ENCODE results near the gene B4GALNT2.

B4GALNT2 gene

DNA sequence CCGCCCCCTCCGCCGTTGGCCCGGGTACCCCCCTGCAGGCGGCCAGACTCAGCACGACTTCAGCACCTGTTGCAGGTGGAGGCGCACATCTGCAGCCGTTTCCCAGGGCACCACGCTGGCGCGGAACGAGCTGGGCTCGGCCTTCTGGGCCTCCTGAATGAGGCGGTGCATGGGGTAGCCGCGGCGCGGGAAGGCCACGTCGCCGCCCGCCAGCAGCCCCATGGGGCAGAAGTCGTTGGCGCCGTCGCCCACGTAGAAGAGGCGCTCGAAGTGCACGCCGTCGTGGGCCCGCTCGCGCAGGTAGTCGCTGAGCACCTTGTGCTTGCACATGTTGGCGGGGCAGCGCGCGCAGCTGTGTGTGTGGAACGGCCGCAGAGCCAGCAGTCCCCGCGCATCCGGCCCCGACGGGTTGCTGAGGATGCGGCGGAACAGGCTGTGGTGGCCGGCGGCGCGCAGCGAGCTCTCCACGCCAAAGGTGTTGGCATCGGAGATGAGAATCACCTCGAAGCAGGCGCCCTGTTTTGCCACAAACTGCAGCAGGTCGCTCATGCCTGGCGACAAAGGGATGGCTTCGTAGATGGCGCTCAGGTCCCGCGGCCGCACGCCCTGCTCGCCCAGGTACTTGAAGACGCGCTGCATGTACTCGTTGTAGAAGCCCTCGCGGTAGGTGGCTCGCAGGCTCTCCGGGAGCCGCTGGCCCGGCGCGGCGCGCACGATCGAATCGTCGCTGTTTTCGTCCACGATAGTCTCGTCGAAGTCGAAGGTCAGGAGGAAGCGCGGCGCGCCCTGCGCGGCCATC, 91.8 kb downstream of the B4GALNT2 start:
- TF ChIP-seq, protein P1, sequence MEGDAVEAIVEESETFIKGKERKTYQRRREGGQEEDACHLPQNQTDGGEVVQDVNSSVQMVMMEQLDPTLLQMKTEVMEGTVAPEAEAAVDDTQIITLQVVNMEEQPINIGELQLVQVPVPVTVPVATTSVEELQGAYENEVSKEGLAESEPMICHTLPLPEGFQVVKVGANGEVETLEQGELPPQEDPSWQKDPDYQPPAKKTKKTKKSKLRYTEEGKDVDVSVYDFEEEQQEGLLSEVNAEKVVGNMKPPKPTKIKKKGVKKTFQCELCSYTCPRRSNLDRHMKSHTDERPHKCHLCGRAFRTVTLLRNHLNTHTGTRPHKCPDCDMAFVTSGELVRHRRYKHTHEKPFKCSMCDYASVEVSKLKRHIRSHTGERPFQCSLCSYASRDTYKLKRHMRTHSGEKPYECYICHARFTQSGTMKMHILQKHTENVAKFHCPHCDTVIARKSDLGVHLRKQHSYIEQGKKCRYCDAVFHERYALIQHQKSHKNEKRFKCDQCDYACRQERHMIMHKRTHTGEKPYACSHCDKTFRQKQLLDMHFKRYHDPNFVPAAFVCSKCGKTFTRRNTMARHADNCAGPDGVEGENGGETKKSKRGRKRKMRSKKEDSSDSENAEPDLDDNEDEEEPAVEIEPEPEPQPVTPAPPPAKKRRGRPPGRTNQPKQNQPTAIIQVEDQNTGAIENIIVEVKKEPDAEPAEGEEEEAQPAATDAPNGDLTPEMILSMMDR (IDR thresholded peaks at IDR 0.05), result no peak

DNA sequence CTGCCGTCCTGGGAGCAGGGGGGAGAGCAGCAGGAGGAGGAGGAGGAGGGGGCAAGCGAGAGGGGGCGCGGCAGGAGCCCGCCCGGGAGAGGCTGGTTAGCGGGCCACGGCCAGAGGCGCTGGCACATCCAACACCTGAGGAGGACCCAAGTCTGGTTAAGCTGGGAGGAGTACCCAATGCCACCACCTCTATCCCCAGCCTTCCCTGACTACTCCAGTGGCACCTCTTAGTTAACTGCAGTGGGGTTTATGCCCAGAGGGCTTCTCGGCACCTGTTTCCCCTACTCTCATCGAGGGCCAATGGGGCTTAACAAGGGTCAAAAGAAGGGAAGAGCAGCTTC, 92.4 kb downstream of the B4GALNT2 start:
- TF ChIP-seq, protein P1 (IDR thresholded peaks at IDR 0.05), result no peak

DNA sequence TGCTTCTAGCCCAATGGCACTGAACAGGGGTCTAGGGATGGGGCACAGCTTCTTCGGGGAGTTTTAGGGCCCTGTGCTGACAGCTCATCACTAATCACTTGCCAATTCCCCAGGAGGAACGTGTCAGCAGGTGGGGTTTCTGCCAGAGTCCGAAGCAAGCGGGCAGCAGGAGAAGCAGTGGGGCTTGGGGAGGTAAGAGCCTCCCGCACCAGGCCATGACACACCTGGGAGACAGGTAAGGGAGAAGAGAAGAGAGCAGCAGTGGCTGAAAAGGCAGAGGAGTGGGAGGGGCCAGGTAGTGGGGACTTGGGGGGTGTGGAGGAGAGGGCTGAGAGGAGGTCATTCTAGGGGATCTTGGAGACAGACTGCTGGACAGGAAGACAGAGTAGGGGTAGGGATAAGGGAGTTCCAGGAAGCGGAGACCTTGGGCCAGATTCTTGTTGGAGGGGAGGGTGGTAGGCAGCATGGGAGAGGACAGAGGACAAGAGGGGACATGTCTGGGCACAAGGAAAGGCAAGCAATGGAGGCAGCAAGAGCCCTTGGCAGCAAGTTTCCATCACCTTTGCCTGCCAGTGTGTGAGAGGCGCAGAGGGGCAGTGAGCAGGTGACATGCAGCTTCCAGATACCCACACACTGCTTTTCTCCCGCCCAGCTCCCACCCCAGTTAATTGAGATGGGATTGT, 93.1 kb downstream of the B4GALNT2 start:
- TF ChIP-seq, protein P1 (IDR thresholded peaks at IDR 0.05), result no peak
